KOPT-K1 (cell line): ENCODE measurements around the gene ZMIZ2.
"Not testable (repeated sequence)": the region's sequence is repeated elsewhere in the genome, so short reads cannot be mapped to it uniquely, and the experiment has no call there.

Source experiments
- H3K27ac ChIP-seq: fragments of 200-600 bp; sonication (generic); 2 replicates; pipeline ENCODE4 v1.5.1; 2016; ENCODE audit warnings: antibody characterized with exemption, mild to moderate bottlenecking, low read depth, low read length; ENCODE audit not compliant: poor library complexity, severe bottlenecking
- H3K36me3 ChIP-seq: fragments of 200-600 bp; sonication (generic); 2 replicates; pipeline ENCODE4 v1.5.1; 2017; ENCODE audit warnings: antibody characterized with exemption, mild to moderate bottlenecking, low read length, moderate library complexity; ENCODE audit not compliant: insufficient read depth
- H3K9me3 ChIP-seq: fragments of 200-600 bp; sonication (generic); 2 replicates; pipeline ENCODE4 v1.5.1; 2017; ENCODE audit warnings: antibody characterized with exemption, low read length, mild to moderate bottlenecking; ENCODE audit not compliant: insufficient read depth, poor library complexity, severe bottlenecking

The ZMIZ2 gene

GRCh38 chr7:44713680-44714335 is 34.8 kb upstream of the ZMIZ2 start:
- Histone ChIP-seq H3K9me3 (no peaks in the 10 kb centered on the region), H3K27ac (no peak overlapping the region), H3K36me3 (peaks cover 14% of the 10 kb centered on the region; the same call in 1 of the 2 replicates)

GRCh38 chr7:44716205-44716604 is 32.4 kb upstream of the ZMIZ2 start:
- Histone ChIP-seq H3K36me3 (no peaks in the 10 kb centered on the region), H3K27ac (no peak overlapping the region), H3K9me3 (peaks cover 19% of the 10 kb centered on the region)

GRCh38 chr7:44720301-44720700 is 28.3 kb upstream of the ZMIZ2 start:
- Histone ChIP-seq H3K9me3 (peaks cover 22% of the 10 kb centered on the region), H3K36me3 (no peaks in the 10 kb centered on the region), H3K27ac (no peak overlapping the region)

GRCh38 chr7:44724276-44724675 is 24.4 kb upstream of the ZMIZ2 start:
- Histone ChIP-seq H3K27ac (no peak overlapping the region), H3K36me3 (no peaks in the 10 kb centered on the region), H3K9me3 (peaks cover 22% of the 10 kb centered on the region)

- not testable (repeated sequence) for H3K27ac ChIP-seq, H3K9me3 ChIP-seq, H3K36me3 ChIP-seq
Measured at GRCh38 chr7:44726250-44726649, 22.4 kb upstream of the ZMIZ2 start.

- no peak overlapping the region for H3K27ac ChIP-seq
Measured at GRCh38 chr7:44727158-44727936, 21.3 kb upstream of the ZMIZ2 start.

GRCh38 chr7:44727937-44728262 is 20.7 kb upstream of the ZMIZ2 start:
- no peak overlapping the region for H3K27ac ChIP-seq

More at GRCh38 chr7:44727158-44727936, 21.3 kb upstream of the ZMIZ2 start:
- H3K36me3 ChIP-seq = no peaks in the 10 kb centered on the region
- H3K9me3 ChIP-seq = no peaks in the 10 kb centered on the region

GRCh38 chr7:44729949-44730590 is 18.6 kb upstream of the ZMIZ2 start:
- no peak overlapping the region for H3K27ac ChIP-seq
- H3K9me3 ChIP-seq = no peaks in the 10 kb centered on the region
- H3K36me3 ChIP-seq = no peaks in the 10 kb centered on the region

More at GRCh38 chr7:44727937-44728262, 20.7 kb upstream of the ZMIZ2 start:
- H3K9me3 ChIP-seq = no peaks in the 10 kb centered on the region
- H3K36me3 ChIP-seq = no peaks in the 10 kb centered on the region

- H3K36me3 ChIP-seq, H3K27ac ChIP-seq, H3K9me3 ChIP-seq: not testable (repeated sequence)
Measured at GRCh38 chr7:44732971-44733370, 15.7 kb upstream of the ZMIZ2 start.

- no peaks in the 10 kb centered on the region for H3K36me3 ChIP-seq
- no peaks in the 10 kb centered on the region for H3K9me3 ChIP-seq
- no peak overlapping the region for H3K27ac ChIP-seq
Measured at GRCh38 chr7:44733708-44734481, 14.8 kb upstream of the ZMIZ2 start.

GRCh38 chr7:44735403-44736165 is 13.1 kb upstream of the ZMIZ2 start:
- Histone ChIP-seq H3K27ac (no peak overlapping the region), H3K36me3 (no peaks in the 10 kb centered on the region), H3K9me3 (no peaks in the 10 kb centered on the region)

- no peak overlapping the region for H3K27ac ChIP-seq
- no peaks in the 10 kb centered on the region for H3K36me3 ChIP-seq
- no peaks in the 10 kb centered on the region for H3K9me3 ChIP-seq
Measured at GRCh38 chr7:44736896-44737295, 11.8 kb upstream of the ZMIZ2 start.

GRCh38 chr7:44738051-44738723 is 10.5 kb upstream of the ZMIZ2 start:
- Histone ChIP-seq H3K9me3 (no peaks in the 10 kb centered on the region), H3K36me3 (no peaks in the 10 kb centered on the region), H3K27ac (no peak overlapping the region)
